Measurements from ENCODE around the gene SSUH2.

GRCh38 chr3:8637348-8637747, 7.2 kb downstream of the SSUH2 start:
- no peak for TF ChIP-seq CTCF (conservative IDR thresholded peaks at IDR 0.05; ENCODE audit: low read depth, low read length)
- no peak for TF ChIP-seq RCOR1 (IDR thresholded peaks at IDR 0.05; ENCODE audit: insufficient replicate concordance, low read length)
- TF ChIP-seq, protein P1, sequence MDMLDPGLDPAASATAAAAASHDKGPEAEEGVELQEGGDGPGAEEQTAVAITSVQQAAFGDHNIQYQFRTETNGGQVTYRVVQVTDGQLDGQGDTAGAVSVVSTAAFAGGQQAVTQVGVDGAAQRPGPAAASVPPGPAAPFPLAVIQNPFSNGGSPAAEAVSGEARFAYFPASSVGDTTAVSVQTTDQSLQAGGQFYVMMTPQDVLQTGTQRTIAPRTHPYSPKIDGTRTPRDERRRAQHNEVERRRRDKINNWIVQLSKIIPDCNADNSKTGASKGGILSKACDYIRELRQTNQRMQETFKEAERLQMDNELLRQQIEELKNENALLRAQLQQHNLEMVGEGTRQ (IDR thresholded peaks at IDR 0.05; ENCODE audit: low read depth, low read length): no peak
- no peak for TF ChIP-seq POLR2A (IDR thresholded peaks at IDR 0.05; ENCODE audit: low read depth, low read length)
- no peak for TF ChIP-seq RFX5 (IDR thresholded peaks at IDR 0.05; ENCODE audit: low read depth, low read length)
- no peak for TF ChIP-seq SMC3 (IDR thresholded peaks at IDR 0.05; ENCODE audit: low read depth, low read length)
